OCI-LY1 (cell line): Measurements from ENCODE around the gene FIG4.
"Not testable (repeated sequence)": the region's sequence is repeated elsewhere in the genome, so short reads cannot be mapped to it uniquely, and the experiment has no call there.

Source experiments
- H2AFZ ChIP-seq: fragments of 200-600 bp; sonication (generic), shearing (Covaris generic); 2 replicates; pipeline ENCODE4 v1.6.0; 2014; ENCODE audit warnings: antibody characterized with exemption, mild to moderate bottlenecking, low read length
- H3F3A ChIP-seq: fragments of 200-600 bp; sonication (generic), shearing (Covaris generic); 2 replicates; pipeline ENCODE4 v1.6.0; 2014; ENCODE audit warnings: mild to moderate bottlenecking, antibody characterized with exemption, low read length, moderate library complexity; ENCODE audit not compliant: insufficient read depth
- H3K27ac ChIP-seq: fragments of 200-600 bp; sonication (generic); 2 replicates; pipeline ENCODE4 v1.5.1; 2014; ENCODE audit warnings: low read length, mixed run types, mild to moderate bottlenecking, low read depth; ENCODE audit not compliant: poor library complexity, severe bottlenecking
- H3K27me3 ChIP-seq: fragments of 200-600 bp; sonication (generic); 2 replicates; pipeline ENCODE4 v1.6.0; 2014; ENCODE audit warnings: antibody characterized with exemption, mild to moderate bottlenecking, low read length, moderate library complexity; ENCODE audit not compliant: insufficient read depth
- H3K36me3 ChIP-seq: fragments of 200-600 bp; sonication (generic); 2 replicates; pipeline ENCODE4 v1.6.1; 2014; ENCODE audit warnings: mild to moderate bottlenecking, antibody characterized with exemption, low read length, moderate library complexity, mixed read lengths; ENCODE audit not compliant: insufficient read depth
- H3K4me1 ChIP-seq: fragments of 200-600 bp; sonication (generic); 2 replicates; pipeline ENCODE4 v1.5.1; 2014; ENCODE audit warnings: mild to moderate bottlenecking, low read length, moderate library complexity; ENCODE audit not compliant: insufficient read depth, severe bottlenecking
- H3K4me2 ChIP-seq: fragments of 200-600 bp; sonication (generic), shearing (Covaris generic); 2 replicates; pipeline ENCODE4 v1.6.1; 2014; ENCODE audit warnings: low read length
- H3K4me3 ChIP-seq: fragments of 200-600 bp; sonication (generic); 2 replicates; pipeline ENCODE4 v1.5.1; 2014; ENCODE audit warnings: low read length, low read depth, mild to moderate bottlenecking, mixed read lengths; ENCODE audit not compliant: poor library complexity, severe bottlenecking
- H3K79me2 ChIP-seq: fragments of 200-600 bp; shearing (Covaris generic); 2 replicates; pipeline ENCODE4 v1.6.1; 2016; ENCODE audit warnings: mixed run types, low read length, mixed read lengths; ENCODE audit not compliant: insufficient read depth
- H3K9ac ChIP-seq: fragments of 200-600 bp; sonication (generic), shearing (Covaris generic); 2 replicates; pipeline ENCODE4 v1.6.1; 2014; ENCODE audit warnings: mild to moderate bottlenecking, low read length, mixed read lengths
- H3K9me2 ChIP-seq: fragments of 200-600 bp; sonication (generic), shearing (Covaris generic); 2 replicates; pipeline ENCODE4 v1.6.1; 2014; ENCODE audit warnings: low read depth, mild to moderate bottlenecking, low read length, mixed read lengths
- H3K9me3 ChIP-seq: fragments of 200-600 bp; shearing (Covaris generic); 2 replicates; pipeline ENCODE4 v1.6.1; 2014; ENCODE audit warnings: low read length, mixed read lengths
- H4K20me1 ChIP-seq: fragments of 200-600 bp; sonication (generic), shearing (Covaris generic); 2 replicates; pipeline ENCODE4 v1.6.0; 2016; ENCODE audit warnings: mild to moderate bottlenecking, low read length; ENCODE audit not compliant: insufficient read depth
- EZH2 ChIP-seq: fragments of 200-600 bp; sonication (generic), shearing (Covaris generic); IDR thresholded peaks from 2 replicates; pipeline ENCODE4 v1.8.0; 2017; ENCODE audit warnings: borderline replicate concordance, mixed run types, mild to moderate bottlenecking, antibody characterized with exemption, low read length, moderate library complexity, mixed read lengths
- TF ChIP-seq, protein P1 (sequence below): fragments of 200-600 bp; sonication (generic), shearing (Covaris generic); IDR thresholded peaks from 2 replicates; pipeline ENCODE4 v1.5.1; 2017; ENCODE audit warnings: mild to moderate bottlenecking, antibody characterized with exemption, low read length, moderate library complexity, mixed read lengths

Gene FIG4

DNA sequence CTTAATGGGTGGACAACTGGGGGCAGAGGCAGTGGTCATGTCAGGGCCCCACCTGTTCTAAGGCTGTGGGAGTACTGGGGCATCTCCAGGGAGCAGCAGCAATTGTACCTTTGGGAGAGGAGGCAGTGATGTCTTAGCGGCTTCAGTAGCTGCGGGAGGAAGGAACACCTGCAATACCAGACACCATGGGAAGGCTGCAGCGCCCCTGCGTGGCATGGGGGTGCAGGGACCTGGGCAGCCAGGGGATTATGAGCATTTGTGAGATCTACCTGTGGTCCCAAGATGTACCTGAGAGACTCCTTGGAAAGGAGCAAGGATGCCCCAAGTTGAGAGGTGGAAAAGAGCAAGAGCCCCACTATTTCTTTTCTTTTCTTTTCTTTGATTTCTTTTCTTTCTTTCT lies 174.9 kb downstream of the FIG4 start:
- Histone ChIP-seq H3F3A (no peaks in the 10 kb centered on the region), H4K20me1 (no peaks in the 10 kb centered on the region), H3K36me3 (no peaks in the 10 kb centered on the region), H3K9ac (no peak overlapping the region), H2AFZ (no peak overlapping the region), H3K27me3 (no peaks in the 10 kb centered on the region), H3K4me2 (no peak overlapping the region), H3K9me2 (no peaks in the 10 kb centered on the region), H3K4me3 (no peak overlapping the region), H3K4me1 (no peaks in the 10 kb centered on the region), H3K79me2 (no peaks in the 10 kb centered on the region), H3K27ac (no peak overlapping the region), H3K9me3 (no peaks in the 10 kb centered on the region)
- TF ChIP-seq, protein P1, sequence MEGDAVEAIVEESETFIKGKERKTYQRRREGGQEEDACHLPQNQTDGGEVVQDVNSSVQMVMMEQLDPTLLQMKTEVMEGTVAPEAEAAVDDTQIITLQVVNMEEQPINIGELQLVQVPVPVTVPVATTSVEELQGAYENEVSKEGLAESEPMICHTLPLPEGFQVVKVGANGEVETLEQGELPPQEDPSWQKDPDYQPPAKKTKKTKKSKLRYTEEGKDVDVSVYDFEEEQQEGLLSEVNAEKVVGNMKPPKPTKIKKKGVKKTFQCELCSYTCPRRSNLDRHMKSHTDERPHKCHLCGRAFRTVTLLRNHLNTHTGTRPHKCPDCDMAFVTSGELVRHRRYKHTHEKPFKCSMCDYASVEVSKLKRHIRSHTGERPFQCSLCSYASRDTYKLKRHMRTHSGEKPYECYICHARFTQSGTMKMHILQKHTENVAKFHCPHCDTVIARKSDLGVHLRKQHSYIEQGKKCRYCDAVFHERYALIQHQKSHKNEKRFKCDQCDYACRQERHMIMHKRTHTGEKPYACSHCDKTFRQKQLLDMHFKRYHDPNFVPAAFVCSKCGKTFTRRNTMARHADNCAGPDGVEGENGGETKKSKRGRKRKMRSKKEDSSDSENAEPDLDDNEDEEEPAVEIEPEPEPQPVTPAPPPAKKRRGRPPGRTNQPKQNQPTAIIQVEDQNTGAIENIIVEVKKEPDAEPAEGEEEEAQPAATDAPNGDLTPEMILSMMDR, result peak; percentile 50
- no peak for TF ChIP-seq EZH2

GRCh38 chr6:109867009-109867969 lies 176.2 kb downstream of the FIG4 start:
- no peak overlapping the region for H3K9ac ChIP-seq
- H2AFZ ChIP-seq, result no peak overlapping the region
- no peaks in the 10 kb centered on the region for H3K36me3 ChIP-seq
- TF ChIP-seq, protein P1, result no peak
- TF ChIP-seq EZH2, result no peak
- no peaks in the 10 kb centered on the region for H3F3A ChIP-seq
- H3K9me2 ChIP-seq, result no peaks in the 10 kb centered on the region
- no peaks in the 10 kb centered on the region for H3K27me3 ChIP-seq
- no peaks in the 10 kb centered on the region for H3K4me1 ChIP-seq
- H3K27ac ChIP-seq, result no peak overlapping the region
- no peak overlapping the region for H3K4me3 ChIP-seq
- H4K20me1 ChIP-seq, result no peaks in the 10 kb centered on the region
- H3K4me2 ChIP-seq, result no peak overlapping the region
- no peaks in the 10 kb centered on the region for H3K79me2 ChIP-seq
- H3K9me3 ChIP-seq, result no peaks in the 10 kb centered on the region

DNA sequence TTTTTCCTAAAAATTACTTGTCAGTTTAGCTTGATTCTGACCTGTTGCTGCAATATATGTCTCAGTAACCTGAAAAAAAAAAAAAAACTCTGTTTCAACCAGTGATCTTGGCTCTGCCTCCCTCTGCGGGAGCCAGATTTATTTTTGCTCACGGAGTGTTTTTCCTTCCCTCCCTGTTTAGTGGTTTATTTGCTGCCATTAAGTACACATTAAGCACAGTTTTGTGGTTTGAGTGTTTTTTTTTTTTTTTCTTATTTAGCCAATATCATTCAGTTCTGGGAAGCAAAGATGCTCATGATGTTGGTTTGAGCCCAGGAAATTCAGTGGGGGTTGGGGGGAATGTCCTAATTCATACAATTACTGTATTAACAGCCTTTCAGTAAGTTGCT lies 176.9 kb downstream of the FIG4 start:
- H2AFZ ChIP-seq, result no peak overlapping the region
- H3K27me3 ChIP-seq, result no peaks in the 10 kb centered on the region
- H3K4me2 ChIP-seq, result no peak overlapping the region
- no peaks in the 10 kb centered on the region for H3F3A ChIP-seq
- H3K4me3 ChIP-seq, result no peak overlapping the region
- H3K9me2 ChIP-seq, result no peaks in the 10 kb centered on the region
- no peak overlapping the region for H3K9ac ChIP-seq
- H3K79me2 ChIP-seq, result no peaks in the 10 kb centered on the region
- TF ChIP-seq, protein P1, result no peak
- no peak for TF ChIP-seq EZH2
- H3K27ac ChIP-seq, result no peak overlapping the region
- no peaks in the 10 kb centered on the region for H3K9me3 ChIP-seq
- no peaks in the 10 kb centered on the region for H3K4me1 ChIP-seq
- H3K36me3 ChIP-seq, result no peaks in the 10 kb centered on the region
- no peaks in the 10 kb centered on the region for H4K20me1 ChIP-seq

DNA sequence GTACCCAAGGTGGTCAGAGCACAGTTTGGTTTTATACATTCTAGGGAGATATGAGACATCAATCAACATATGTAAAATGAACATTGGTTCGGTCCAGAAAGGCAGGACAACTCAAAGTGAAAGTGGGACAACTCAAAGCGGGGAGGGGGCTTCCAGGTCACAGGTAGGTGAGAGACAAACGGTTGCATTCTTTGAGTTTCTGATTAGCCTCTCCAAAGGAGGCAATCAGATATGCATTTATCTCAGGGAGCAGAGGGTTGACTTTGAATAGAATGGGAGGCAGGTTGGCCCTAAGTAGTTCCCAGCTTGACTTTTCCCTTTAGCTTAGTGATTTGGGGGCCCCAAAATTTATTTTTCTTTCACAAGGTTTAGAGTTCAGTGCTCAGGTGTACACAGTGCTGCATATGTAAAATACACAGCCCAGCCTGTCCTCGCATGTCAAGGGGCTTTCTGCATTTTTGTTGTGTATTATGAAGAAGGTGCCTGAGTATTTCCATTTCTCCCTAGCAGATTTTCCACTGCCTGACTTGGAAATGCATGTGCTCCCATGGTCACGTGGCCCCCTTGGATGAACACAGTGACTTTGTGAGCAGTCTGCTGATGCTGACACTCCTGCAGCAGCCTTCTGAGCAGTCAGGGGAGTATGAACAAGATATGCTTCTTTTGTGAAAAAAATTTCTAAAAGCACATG lies 178.4 kb downstream of the FIG4 start:
- H4K20me1 ChIP-seq, H3K9me3 ChIP-seq, H3K36me3 ChIP-seq, H3K4me3 ChIP-seq, H2AFZ ChIP-seq, H3K27me3 ChIP-seq, H3K9me2 ChIP-seq, H3K9ac ChIP-seq, H3F3A ChIP-seq, H3K79me2 ChIP-seq, H3K27ac ChIP-seq, H3K4me1 ChIP-seq, H3K4me2 ChIP-seq: not testable (repeated sequence)
